GM12875 (cell line): ENCODE data around the gene NNAT.

Source experiments
- H3K4me3 ChIP-seq: one replicate; pipeline ENCODE4 v1.5.1; 2011; ENCODE audit warnings: low read depth, low read length, control low read depth
- CTCF ChIP-seq: IDR thresholded peaks from 2 replicates; pipeline ENCODE4 v1.5.1; 2011; ENCODE audit warnings: low read depth, mild to moderate bottlenecking, control low read depth, inconsistent platforms, low read length, moderate library complexity, borderline replicate concordance; ENCODE audit not compliant: insufficient read depth

Gene NNAT

GRCh38 chr20:37519508-37520418, 1.3 kb upstream of the NNAT start:
- no peak for TF ChIP-seq CTCF
- H3K4me3 ChIP-seq = peak overlapping the region; percentile 23

GRCh38 chr20:37520419-37520955, 563 bp upstream of the NNAT start:
- no peak for TF ChIP-seq CTCF
- H3K4me3 ChIP-seq = peak overlapping the region; percentile 23

GRCh38 chr20:37522260-37523011, 1.4 kb downstream of the NNAT start:
- no peak overlapping the region for H3K4me3 ChIP-seq
- TF ChIP-seq CTCF = no peak

GRCh38 chr20:37523012-37523391, 2.0 kb downstream of the NNAT start:
- no peak for TF ChIP-seq CTCF
- H3K4me3 ChIP-seq = no peak overlapping the region

- no peak overlapping the region for H3K4me3 ChIP-seq
- TF ChIP-seq CTCF = no peak
These were observed 3.1 kb downstream of the NNAT start for GRCh38 chr20:37523911-37524700.

GRCh38 chr20:37524859-37525708, 4.0 kb downstream of the NNAT start:
- no peak overlapping the region for H3K4me3 ChIP-seq
- TF ChIP-seq CTCF = no peak
